Measurements from ENCODE around the gene SLC46A3.
"Not testable (repeated sequence)": the region's sequence is repeated elsewhere in the genome, so short reads cannot be mapped to it uniquely, and the experiment has no call there.

Gene SLC46A3

DNA sequence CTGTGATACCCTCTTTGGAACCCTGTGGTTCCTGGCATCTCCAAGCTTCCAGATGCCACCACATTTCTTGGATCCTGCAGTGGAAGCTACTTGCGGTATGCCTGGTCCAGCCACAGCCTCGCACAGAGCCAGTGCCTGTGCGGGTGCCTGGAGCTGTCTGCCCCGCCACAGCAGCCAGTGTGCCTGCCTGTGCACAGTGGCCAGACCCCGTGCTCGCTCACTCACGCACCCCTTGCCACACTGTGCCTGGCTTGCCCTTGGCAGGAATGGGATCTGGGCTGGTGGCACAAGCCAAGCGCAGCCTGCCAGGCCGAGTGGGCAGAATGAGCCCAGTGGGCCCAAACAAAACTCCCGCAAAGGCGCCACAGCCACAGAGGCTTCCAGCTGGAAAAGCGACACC is 33.7 kb downstream of the SLC46A3 start:
- DNase-seq, result no peak
- intact Hi-C loops (cut with DNase I), result no loop called here

- DNase-seq, result no peak
- intact Hi-C loops (cut with DNase I), result no loop called here
These were observed 34.5 kb downstream of the SLC46A3 start for GRCh38 chr13:28684257-28684656.

GRCh38 chr13:28683169-28683568 is 35.6 kb downstream of the SLC46A3 start:
- DNase-seq; intact Hi-C loops (cut with DNase I): not testable (repeated sequence)

DNA sequence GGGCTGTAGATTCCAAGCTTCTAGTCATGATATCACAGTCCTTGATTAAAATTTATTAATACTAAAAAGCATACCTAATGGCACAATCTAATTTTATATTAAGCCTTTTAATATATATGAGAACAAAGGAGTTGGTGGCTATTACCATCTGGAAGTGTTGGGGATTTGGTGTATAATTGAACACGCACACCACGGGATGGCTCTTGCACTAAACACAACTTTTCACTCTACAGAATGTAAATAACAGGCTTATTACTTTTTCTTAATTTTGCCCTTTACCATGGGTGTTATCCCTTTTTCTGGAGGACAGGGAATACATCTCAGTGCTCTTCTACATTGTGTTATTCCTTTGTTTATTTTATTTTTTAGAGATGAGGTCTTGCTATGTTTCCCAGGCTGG is 38.2 kb downstream of the SLC46A3 start:
- intact Hi-C loops (cut with DNase I), result no loop called here
- no peak for DNase-seq

GRCh38 chr13:28679628-28680027 is 39.1 kb downstream of the SLC46A3 start:
- DNase-seq, result no peak
- intact Hi-C loops (cut with DNase I), result loop anchor here (10.0 kb wide), 1 partner anchor 115 kb away; no protein-coding TSS in a partner anchor

GRCh38 chr13:28678809-28679208 is 40.0 kb downstream of the SLC46A3 start:
- intact Hi-C loops (cut with DNase I), result loop anchor here (10.0 kb wide), 1 partner anchor 116 kb away; no protein-coding TSS in a partner anchor
- DNase-seq, result no peak

GRCh38 chr13:28671126-28671792 is 47.5 kb downstream of the SLC46A3 start:
- intact Hi-C loops (cut with DNase I), result loop anchor here (10.0 kb wide), 1 partner anchor 124 kb away; no protein-coding TSS in a partner anchor

DNA sequence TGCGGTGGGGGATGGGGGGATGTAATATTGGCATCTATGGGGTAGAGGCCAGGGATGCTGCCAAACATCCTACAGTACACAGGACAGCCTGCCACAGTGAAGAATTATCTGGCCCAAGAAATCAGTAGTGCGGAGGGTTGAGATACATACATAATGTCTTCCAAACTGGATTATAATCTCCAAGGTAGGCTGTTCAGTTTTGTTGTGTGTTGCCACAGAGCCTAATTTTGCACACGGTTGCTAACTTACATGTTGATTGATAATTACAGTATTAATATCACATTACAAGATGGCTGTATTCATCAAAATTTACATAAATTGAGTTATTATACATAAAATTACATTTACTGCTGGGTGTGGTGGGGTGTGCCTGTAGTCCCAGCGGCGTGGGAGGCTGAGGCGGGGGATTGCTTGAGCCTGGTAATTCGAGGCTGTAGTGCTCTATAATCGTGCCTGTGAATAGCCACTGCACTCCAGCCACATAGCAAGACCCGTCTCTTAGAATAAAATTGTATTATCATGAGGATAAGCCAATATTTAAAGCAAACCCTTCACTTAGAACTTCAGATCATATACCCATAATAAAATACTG is 51.8 kb downstream of the SLC46A3 start:
- intact Hi-C loops (cut with DNase I), result no loop called here
- DNase-seq, result no peak

More at GRCh38 chr13:28671126-28671792, 47.5 kb downstream of the SLC46A3 start:
- no peak for DNase-seq

DNA sequence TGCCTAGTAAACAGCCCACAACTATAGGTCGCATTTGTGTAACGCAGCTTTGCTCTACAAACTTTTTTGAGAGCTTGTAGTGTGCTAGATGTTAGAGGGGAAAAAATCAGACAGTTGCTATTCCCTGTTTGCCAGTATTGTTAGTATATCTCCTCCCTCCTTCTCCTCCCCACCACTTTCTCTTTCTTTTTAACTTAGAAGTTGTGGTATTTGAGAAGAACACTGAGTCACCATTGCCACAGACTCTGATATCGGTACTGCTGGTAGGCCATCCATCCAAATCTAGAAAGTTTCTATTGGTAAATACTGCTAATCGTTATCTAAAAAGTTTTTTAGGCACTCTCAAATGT is 59.2 kb downstream of the SLC46A3 start:
- intact Hi-C loops (cut with DNase I), result loop anchor here (2.0 kb wide), 1 partner anchor 59 kb away; the partner anchor contains the start of gene SLC46A3
- no peak for DNase-seq

DNA sequence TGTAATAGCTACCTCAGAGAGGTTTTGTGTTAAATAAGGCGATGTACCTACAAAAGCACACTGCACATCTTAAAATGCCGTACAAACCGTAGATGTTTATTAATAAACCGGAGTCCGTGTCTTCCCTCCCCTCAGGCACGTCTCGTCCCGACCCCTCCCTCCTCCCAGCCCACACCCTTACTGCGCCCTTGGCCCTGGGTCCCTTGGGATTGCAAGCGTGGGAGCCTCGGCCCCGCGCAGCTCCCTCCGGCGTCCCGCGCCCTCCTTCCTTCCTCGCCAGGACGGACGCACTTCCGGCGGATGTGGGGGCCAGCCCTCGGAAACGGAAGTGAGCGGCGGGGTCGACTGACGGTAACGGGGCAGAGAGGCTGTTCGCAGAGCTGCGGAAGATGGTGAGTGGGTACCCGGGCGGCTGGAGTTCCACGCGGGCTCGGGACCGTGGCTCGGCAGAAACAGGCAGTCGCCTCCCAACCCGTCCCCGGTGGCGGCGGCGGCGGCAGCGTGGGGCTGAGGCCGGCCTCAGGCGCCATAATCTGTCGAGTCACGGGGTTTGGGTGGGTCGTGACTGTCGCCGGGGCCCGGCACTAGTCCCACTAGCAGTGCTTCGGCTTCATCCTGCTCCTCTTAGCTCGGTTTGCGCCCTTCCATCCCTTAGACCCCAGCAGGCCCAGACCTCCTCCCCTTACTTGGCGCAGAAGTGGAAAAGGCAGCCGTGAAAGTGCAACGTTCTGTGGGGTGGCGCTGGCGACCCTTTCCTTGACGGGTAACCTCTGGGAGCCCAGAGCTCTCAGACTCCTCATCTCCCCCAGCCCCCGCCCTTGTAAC is 59.8 kb downstream of the SLC46A3 start, which contains the start of gene POMP:
Gene POMP, plus strand, starts transcription at position 335 of the 825 bp plus-strand sequence. Its CDS starts 55 bp downstream, at position 390.
- intact Hi-C loops (cut with DNase I), result loop anchor here (2.0 kb wide), 1 partner anchor 60 kb away; the partner anchor contains the start of gene SLC46A3
- peak; percentile 89 to 99 (median 94) for DNase-seq

- DNase-seq, result no peak
- intact Hi-C loops (cut with DNase I), result loop anchor here (2.0 kb wide), 1 partner anchor 60 kb away; the partner anchor contains the start of gene SLC46A3
These were observed 60.3 kb downstream of the SLC46A3 start for GRCh38 chr13:28658539-28658795.

DNA sequence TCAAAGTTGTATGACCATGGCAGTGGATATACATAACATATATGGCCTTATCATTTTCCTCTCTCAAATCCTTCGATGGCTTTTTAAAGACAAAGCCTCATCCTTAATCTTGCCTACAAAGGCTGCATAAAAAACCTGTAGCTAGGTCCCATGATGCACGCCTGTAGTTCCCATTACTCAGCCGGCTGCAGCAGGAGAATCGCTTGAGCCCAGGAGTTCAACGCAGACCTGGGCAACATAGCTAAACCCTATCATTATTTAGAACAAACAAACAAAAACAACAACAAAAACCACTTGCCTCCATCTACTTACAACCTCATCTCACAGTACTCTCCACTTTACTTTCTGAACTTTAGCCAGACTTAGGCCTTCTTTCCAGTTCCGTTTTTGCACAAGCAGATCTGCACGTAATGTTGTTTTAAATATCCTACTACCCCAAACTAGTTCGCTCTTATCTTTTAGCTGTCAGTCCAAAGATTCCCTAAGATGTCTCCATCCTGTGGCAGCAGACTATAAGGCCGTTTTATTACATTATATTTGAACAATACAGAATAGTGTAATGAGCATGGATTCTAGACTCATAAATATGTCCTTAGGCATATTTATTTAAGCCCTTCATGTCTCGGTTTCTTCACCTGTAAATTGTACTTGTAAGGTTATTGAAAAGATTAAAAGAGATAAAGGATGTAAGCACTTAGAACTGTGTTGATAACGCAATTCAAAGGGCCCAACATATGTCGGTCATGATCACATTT is 60.8 kb downstream of the SLC46A3 start:
- no peak for DNase-seq

DNA sequence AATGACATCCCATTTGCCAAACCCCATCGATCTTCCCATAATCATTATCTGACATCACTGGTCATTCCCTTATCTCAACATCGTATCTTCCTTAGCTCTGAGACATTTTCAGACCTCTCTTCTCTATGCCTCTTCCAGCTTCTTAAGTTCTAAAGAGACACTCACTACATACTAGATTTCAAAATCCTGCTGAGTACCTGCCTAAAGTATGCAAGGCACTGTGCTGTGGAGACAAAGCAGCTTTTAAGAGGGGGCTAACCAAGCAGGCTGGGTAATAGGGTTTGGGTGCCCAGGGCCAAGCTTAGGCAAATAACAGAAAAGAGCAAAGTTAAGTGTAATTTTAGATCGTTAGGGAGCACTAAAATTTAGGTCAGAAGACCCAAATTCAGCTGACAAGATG is 63.2 kb downstream of the SLC46A3 start:
- DNase-seq, result no peak
- intact Hi-C loops (cut with DNase I), result no loop called here

More for the DNA sequence above, 60.8 kb downstream of the SLC46A3 start:
- intact Hi-C loops (cut with DNase I), result loop anchor here (2.0 kb wide), 1 partner anchor 61 kb away; the partner anchor contains the start of gene SLC46A3

DNA sequence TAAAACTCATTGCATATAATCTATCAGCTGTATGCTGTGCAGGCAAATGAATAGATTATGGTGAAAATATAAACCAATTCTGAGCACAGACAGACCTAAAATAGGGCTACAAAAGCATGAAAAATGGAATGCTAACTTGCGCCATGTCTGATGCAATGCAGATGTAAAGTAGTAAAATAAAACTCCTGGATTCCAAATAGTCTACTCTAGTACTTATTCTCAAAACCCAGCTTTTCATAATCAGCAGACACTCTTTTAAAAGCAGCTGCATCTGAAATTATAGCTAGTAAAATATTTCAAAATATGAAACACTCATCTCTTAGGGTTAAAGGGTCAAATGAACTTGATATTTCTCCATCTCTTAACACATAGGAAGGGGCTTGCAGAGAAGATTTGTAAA is 64.5 kb downstream of the SLC46A3 start:
- DNase-seq, result no peak
- intact Hi-C loops (cut with DNase I), result no loop called here

- intact Hi-C loops (cut with DNase I), result no loop called here
- no peak for DNase-seq
These were observed 65.7 kb downstream of the SLC46A3 start for GRCh38 chr13:28653111-28653510.

GRCh38 chr13:28651810-28652401 is 66.9 kb downstream of the SLC46A3 start:
- no peak for DNase-seq
- intact Hi-C loops (cut with DNase I), result no loop called here

GRCh38 chr13:28650284-28650683 is 68.5 kb downstream of the SLC46A3 start:
- no peak for DNase-seq
- intact Hi-C loops (cut with DNase I), result no loop called here

All from posterior cingulate gyrus (tissue), 11 donors.